ENCODE results near the gene TNFAIP8L3.
"Not testable (repeated sequence)": the region's sequence is repeated elsewhere in the genome, so short reads cannot be mapped to it uniquely, and the experiment has no call there.

TNFAIP8L3 gene

GRCh38 chr15:51051776-51052175, 42.9 kb downstream of the TNFAIP8L3 start:
- no peak for DNase-seq

GRCh38 chr15:51049081-51049480, 45.6 kb downstream of the TNFAIP8L3 start:
- DNase-seq, result no peak

- no peak for DNase-seq
Observed at GRCh38 chr15:51048308-51048707, 46.4 kb downstream of the TNFAIP8L3 start.

- no peak for DNase-seq
Observed at GRCh38 chr15:51046799-51047449, 47.8 kb downstream of the TNFAIP8L3 start.

- no peak for DNase-seq
Observed at GRCh38 chr15:51046016-51046415, 48.7 kb downstream of the TNFAIP8L3 start.

- DNase-seq, result no peak
Observed at GRCh38 chr15:51044037-51044727, 50.5 kb downstream of the TNFAIP8L3 start.

GRCh38 chr15:51038974-51039319, 55.8 kb downstream of the TNFAIP8L3 start:
- no peak for DNase-seq

- no peak for DNase-seq
Observed at GRCh38 chr15:51038162-51038973, 56.3 kb downstream of the TNFAIP8L3 start.

GRCh38 chr15:51037474-51037873, 57.2 kb downstream of the TNFAIP8L3 start:
- not testable (repeated sequence) for DNase-seq

GRCh38 chr15:51030649-51031316, 63.9 kb downstream of the TNFAIP8L3 start:
- no peak for DNase-seq

- no peak for DNase-seq
Observed at GRCh38 chr15:51025454-51025846, 69.3 kb downstream of the TNFAIP8L3 start.

- no peak for DNase-seq
Observed at GRCh38 chr15:51024735-51025453, 69.8 kb downstream of the TNFAIP8L3 start.

GRCh38 chr15:51023499-51023898, 71.2 kb downstream of the TNFAIP8L3 start:
- DNase-seq, result no peak

GRCh38 chr15:51022206-51022605, 72.5 kb downstream of the TNFAIP8L3 start:
- no peak for DNase-seq

- no peak for DNase-seq
Observed at GRCh38 chr15:51016615-51017014, 78.1 kb downstream of the TNFAIP8L3 start.

- no peak for DNase-seq
Observed at GRCh38 chr15:51011212-51011611, 83.5 kb downstream of the TNFAIP8L3 start.

GRCh38 chr15:51007131-51007666, 87.5 kb downstream of the TNFAIP8L3 start:
- DNase-seq, result no peak

All from activated naive CD4-positive, alpha-beta T cell treated with anti-CD3 and anti-CD28 coated beads, Interleukin-2, amount 50 U/mL, for 16 hours (primary cell).